Measurements from ENCODE around the gene AQP2. TPM values are rescaled to one million over a fixed set of nuclear protein-coding genes. Genes with fewer than 3 reads are reported as not detected.

AQP2 gene
- total RNA-seq, 3 donors from 2014 or later: not detected

DNA sequence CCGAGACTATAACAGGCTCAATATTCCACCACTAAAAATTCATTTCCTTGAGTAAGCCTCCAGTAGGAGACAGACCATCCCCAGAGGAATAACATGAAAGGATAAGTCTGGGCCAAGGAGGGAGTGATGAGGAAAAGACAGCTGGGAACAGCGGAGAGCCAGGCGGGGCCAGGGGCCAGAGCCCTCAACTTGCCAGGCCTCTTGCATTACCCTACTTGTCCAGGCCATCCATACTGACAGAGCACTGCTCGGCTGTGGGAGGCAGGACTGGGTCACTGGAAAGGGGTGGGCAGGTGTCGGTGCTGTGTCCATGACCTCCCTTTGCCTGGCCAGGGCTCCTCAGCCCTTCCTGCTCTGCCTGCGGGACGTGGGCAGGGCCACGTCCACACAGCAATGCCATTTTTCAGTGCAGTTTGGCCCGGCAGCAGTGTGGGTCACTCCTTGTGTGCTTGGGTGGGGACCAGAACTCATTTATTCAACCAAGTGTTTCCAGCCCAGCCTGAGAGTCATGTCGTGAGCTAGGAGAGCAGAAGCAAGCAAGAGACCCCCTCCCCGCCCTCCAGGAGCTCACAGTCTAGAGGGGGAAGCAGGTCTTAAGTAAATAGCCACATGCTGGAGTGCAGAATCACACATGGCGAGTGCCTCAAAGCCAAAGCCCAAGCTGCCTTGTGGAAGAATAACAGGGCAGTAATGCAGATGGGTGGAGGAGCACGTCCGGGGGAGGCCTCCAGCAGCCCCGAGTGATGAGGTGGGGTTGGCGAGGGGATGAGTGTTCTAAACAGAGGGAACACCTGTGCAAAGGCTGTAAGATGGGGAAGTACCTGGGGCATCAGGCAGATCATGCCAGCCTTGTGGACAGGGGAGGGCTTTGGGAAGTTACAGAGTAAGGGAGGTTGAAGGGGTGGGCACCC lies 37.9 kb upstream of the AQP2 start:
- H3K4me3 Mint-ChIP-seq: no peak overlapping the region
- H3K36me3 Mint-ChIP-seq (ENCODE audit: insufficient read depth): no peaks in the 10 kb centered on the region
- no peak for ATAC-seq
- H3K9me3 Mint-ChIP-seq: no peaks in the 10 kb centered on the region
- H3K27me3 Mint-ChIP-seq (ENCODE audit: low read depth): peaks cover 4% of the 10 kb centered on the region
- DNase-seq: no peak
- no peaks in the 10 kb centered on the region for H3K4me1 Mint-ChIP-seq (ENCODE audit: low read depth)

- Mint-ChIP-seq H3K4me1 (ENCODE audit: low read depth) (no peaks in the 10 kb centered on the region), H3K36me3 (ENCODE audit: insufficient read depth) (no peaks in the 10 kb centered on the region), H3K4me3 (no peak overlapping the region), H3K9me3 (no peaks in the 10 kb centered on the region), H3K27me3 (ENCODE audit: low read depth) (peaks cover 4% of the 10 kb centered on the region)
- no peak for ATAC-seq
- DNase-seq: no peak
These were observed 34.2 kb upstream of the AQP2 start for GRCh38 chr12:49916129-49916919.

DNA sequence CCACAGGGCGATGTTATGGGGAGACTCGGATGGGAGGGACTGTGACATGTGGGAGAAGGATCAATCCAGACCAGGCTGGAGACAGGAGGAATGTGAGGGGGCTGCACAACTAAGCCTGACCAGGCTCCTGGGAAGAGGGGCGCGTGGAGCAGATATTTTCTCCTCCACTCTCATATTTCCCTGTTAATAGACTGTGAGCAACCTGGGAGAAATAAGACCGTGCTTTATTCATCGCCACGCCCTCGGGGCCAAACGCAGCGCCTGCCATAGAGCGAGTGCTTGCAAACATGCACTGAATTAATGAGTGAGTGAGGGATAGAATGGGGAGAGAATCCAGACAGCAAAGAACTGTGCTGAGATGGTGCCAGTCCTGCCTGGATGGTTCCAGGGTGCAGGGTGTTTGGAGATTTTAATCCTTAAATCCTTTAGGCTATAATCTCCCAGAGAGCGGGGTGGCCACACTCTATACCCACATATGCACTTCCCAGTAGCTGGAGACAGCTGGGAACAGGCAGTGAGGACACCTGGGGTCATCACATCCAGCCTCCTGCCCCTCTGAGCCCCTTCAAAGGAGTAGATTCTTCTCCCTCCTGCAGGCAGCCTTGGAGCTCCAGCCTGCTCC lies 33.3 kb upstream of the AQP2 start:
- peaks cover 4% of the 10 kb centered on the region for H3K27me3 Mint-ChIP-seq (ENCODE audit: low read depth)
- DNase-seq (no peak), ATAC-seq (no peak)
- H3K9me3 Mint-ChIP-seq: no peaks in the 10 kb centered on the region
- no peak overlapping the region for H3K4me3 Mint-ChIP-seq
- H3K4me1 Mint-ChIP-seq (ENCODE audit: low read depth): no peaks in the 10 kb centered on the region
- H3K36me3 Mint-ChIP-seq (ENCODE audit: insufficient read depth): no peaks in the 10 kb centered on the region

DNA sequence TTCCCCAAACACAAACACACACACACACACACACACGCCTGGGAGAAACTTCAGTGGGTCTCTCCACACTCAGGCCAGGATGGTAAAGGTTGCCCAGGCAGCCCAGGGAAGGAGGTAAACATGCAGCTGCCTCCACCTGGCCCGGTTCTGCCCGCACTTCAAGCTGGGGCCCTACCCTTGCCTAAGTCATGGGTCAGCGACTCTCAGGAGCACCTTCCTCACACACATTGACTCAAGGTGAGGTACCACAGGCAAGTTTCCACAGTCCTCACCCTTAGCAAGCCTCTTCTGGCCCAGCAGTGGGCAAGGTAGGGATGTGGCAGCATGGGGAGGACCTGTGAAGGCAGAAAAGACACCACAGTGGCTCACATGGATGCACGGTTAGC lies 32.8 kb upstream of the AQP2 start:
- ATAC-seq: no peak
- Mint-ChIP-seq H3K9me3 (no peaks in the 10 kb centered on the region), H3K36me3 (ENCODE audit: insufficient read depth) (no peaks in the 10 kb centered on the region), H3K4me3 (no peak overlapping the region), H3K4me1 (ENCODE audit: low read depth) (no peaks in the 10 kb centered on the region), H3K27me3 (ENCODE audit: low read depth) (peaks cover 4% of the 10 kb centered on the region)
- DNase-seq: no peak

GRCh38 chr12:49920241-49920914 lies 30.2 kb upstream of the AQP2 start:
- H3K36me3 Mint-ChIP-seq (ENCODE audit: insufficient read depth): no peaks in the 10 kb centered on the region
- H3K27me3 Mint-ChIP-seq (ENCODE audit: low read depth): peaks cover 4% of the 10 kb centered on the region
- H3K4me1 Mint-ChIP-seq (ENCODE audit: low read depth): no peaks in the 10 kb centered on the region
- no peak overlapping the region for H3K4me3 Mint-ChIP-seq
- H3K9me3 Mint-ChIP-seq: no peaks in the 10 kb centered on the region
- DNase-seq (no peak), ATAC-seq (no peak)

- ATAC-seq (no peak), DNase-seq (no peak)
- Mint-ChIP-seq H3K36me3 (ENCODE audit: insufficient read depth) (no peaks in the 10 kb centered on the region), H3K4me1 (ENCODE audit: low read depth) (no peaks in the 10 kb centered on the region), H3K27me3 (ENCODE audit: low read depth) (peaks cover 4% of the 10 kb centered on the region), H3K9me3 (no peaks in the 10 kb centered on the region), H3K4me3 (no peak overlapping the region)
These were observed 29.6 kb upstream of the AQP2 start for GRCh38 chr12:49920915-49921286.

- peaks cover 4% of the 10 kb centered on the region for H3K27me3 Mint-ChIP-seq (ENCODE audit: low read depth)
- no peaks in the 10 kb centered on the region for H3K36me3 Mint-ChIP-seq (ENCODE audit: insufficient read depth)
- DNase-seq (no peak), ATAC-seq (no peak)
- no peaks in the 10 kb centered on the region for H3K4me1 Mint-ChIP-seq (ENCODE audit: low read depth)
- H3K9me3 Mint-ChIP-seq: no peaks in the 10 kb centered on the region
- H3K4me3 Mint-ChIP-seq: no peak overlapping the region
These were observed 29.2 kb upstream of the AQP2 start for GRCh38 chr12:49921299-49921698.

DNA sequence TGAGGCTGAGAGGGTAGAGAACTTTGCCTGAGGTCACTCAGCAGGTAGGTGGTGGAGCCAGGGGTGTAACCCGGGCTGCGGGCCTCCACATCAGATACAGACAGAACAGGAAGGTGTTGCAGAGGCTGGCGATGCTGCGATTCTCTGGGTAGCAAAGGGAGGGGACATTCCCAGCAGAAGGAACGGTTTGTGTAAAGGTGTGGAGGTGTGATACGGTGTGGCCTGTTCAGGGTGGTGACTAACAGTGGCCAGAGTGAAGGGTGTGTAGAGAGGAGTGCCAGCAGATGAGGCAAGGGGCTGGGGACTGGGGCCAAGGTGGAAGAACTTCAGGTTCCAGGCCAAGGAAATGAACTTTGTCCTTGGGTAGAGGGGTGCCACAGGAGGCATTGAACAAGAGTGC lies 28.6 kb upstream of the AQP2 start:
- no peak for DNase-seq
- ATAC-seq: no peak
- no peaks in the 10 kb centered on the region for H3K36me3 Mint-ChIP-seq (ENCODE audit: insufficient read depth)

DNA sequence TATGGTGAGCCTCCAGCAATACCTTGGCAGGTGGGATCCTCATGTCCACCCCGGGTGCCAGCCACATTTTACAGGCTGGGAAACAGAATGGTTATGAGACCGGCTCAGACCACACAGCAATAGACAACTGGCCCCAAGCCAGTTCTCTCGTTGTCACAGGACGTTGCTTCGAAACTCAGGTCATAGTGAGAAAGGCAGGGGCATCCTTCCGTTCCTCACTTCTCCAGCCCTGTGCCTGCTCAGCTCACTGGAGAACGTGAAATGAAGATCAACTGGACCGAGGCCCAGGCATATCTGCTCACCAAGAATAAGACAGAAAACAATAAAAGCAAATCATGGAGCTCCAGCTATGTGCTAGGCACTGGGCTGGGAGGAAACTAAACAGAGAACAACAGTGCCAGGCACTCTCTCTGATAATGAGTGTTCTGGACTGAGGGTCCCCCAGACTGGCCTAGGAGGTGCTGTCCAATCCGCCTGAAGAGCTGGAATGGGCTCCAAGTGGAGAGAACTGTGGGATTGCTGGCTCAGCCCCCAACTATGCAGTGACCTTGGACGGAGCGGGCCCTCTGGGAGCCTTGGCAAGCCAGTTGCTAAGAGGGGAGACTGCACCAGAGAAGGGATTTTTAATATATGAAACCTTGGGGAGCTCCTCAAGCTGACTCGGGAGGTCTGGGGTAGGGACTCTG lies 28.0 kb upstream of the AQP2 start:
- H3K4me3 Mint-ChIP-seq: no peak overlapping the region
- no peaks in the 10 kb centered on the region for H3K36me3 Mint-ChIP-seq (ENCODE audit: insufficient read depth)
- no peak for ATAC-seq
- H3K4me1 Mint-ChIP-seq (ENCODE audit: low read depth): no peaks in the 10 kb centered on the region
- H3K27me3 Mint-ChIP-seq (ENCODE audit: low read depth): no peaks in the 10 kb centered on the region
- H3K9me3 Mint-ChIP-seq: no peaks in the 10 kb centered on the region
- no peak for DNase-seq

More for the DNA sequence above, 28.6 kb upstream of the AQP2 start:
- Mint-ChIP-seq H3K4me1 (ENCODE audit: low read depth) (no peaks in the 10 kb centered on the region), H3K4me3 (no peak overlapping the region), H3K27me3 (ENCODE audit: low read depth) (peaks cover 4% of the 10 kb centered on the region), H3K9me3 (no peaks in the 10 kb centered on the region)

DNA sequence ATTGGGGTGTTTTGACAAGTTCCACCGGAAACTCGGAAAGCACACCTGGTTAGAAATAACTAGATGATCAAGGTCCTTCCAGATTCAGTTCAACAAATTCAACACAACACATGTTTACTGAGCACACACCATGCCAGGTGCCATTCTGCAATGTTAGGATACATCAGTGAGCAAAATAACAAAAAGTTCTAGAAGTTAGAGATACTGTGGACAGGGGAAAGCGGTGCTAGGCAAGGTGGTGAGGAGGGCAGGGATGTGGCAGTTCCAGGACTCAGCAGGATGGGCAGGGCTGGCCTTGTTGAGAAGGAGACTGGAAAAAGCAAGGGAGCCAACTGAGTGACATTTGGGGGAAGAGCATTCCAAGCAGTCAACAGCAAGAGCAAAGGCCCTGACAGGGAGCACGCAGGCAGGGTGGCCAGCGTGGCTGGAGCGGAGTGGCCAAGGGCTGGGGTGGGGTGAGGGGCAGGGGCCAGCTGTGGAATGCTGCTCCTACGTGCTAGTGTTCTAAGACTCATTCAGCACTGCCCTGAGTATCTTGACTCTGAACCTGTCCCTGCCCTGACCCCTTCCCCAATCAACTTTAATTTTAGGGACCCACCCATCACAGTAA lies 27.4 kb upstream of the AQP2 start:
- H3K9me3 Mint-ChIP-seq: no peaks in the 10 kb centered on the region
- DNase-seq (no peak), ATAC-seq (no peak)
- H3K27me3 Mint-ChIP-seq (ENCODE audit: low read depth): no peaks in the 10 kb centered on the region
- H3K4me1 Mint-ChIP-seq (ENCODE audit: low read depth): no peaks in the 10 kb centered on the region
- H3K36me3 Mint-ChIP-seq (ENCODE audit: insufficient read depth): no peaks in the 10 kb centered on the region
- H3K4me3 Mint-ChIP-seq: no peak overlapping the region

- Mint-ChIP-seq H3K4me1 (ENCODE audit: low read depth) (no peaks in the 10 kb centered on the region), H3K27me3 (ENCODE audit: low read depth) (peaks cover 2% of the 10 kb centered on the region), H3K9me3 (no peaks in the 10 kb centered on the region), H3K4me3 (no peak overlapping the region), H3K36me3 (ENCODE audit: insufficient read depth) (no peaks in the 10 kb centered on the region)
- ATAC-seq (no peak), DNase-seq (no peak)
These were observed 26.5 kb upstream of the AQP2 start for GRCh38 chr12:49923880-49924556.

- ATAC-seq: no peak
- Mint-ChIP-seq H3K36me3 (ENCODE audit: insufficient read depth) (no peaks in the 10 kb centered on the region), H3K9me3 (no peaks in the 10 kb centered on the region), H3K4me1 (ENCODE audit: low read depth) (no peaks in the 10 kb centered on the region), H3K27me3 (ENCODE audit: low read depth) (peaks cover 6% of the 10 kb centered on the region), H3K4me3 (no peak overlapping the region)
- DNase-seq: no peak
These were observed 25.8 kb upstream of the AQP2 start for GRCh38 chr12:49924628-49925246.
